Endothelial cell of hepatic sinusoid (primary cell): ENCODE measurements around the gene CYP3A5.
"Not testable (repeated sequence)": the region's sequence is repeated elsewhere in the genome, so short reads cannot be mapped to it uniquely, and the experiment has no call there.

Source experiments
- in situ Hi-C: cut with HindIII; loops from 2 replicates; pipeline ENCODE4 v1.10.0; 2017; ENCODE audit warnings: low sequenced_read_pairs

Gene CYP3A5

GRCh38 chr7:99643464-99643863, 36.3 kb downstream of the CYP3A5 start:
- in situ Hi-C loops: no loop called here

GRCh38 chr7:99642027-99642426, 37.8 kb downstream of the CYP3A5 start:
- in situ Hi-C loops: no loop called here

- in situ Hi-C loops: no loop called here
Measured at GRCh38 chr7:99639267-99639666, 40.5 kb downstream of the CYP3A5 start.

- in situ Hi-C loops: no loop called here
Measured at GRCh38 chr7:99638731-99639130, 41.1 kb downstream of the CYP3A5 start.

GRCh38 chr7:99637414-99637813, 42.4 kb downstream of the CYP3A5 start:
- in situ Hi-C loops: not testable (repeated sequence)

- in situ Hi-C loops: loop anchor here (5.0 kb wide), 1 partner anchor 99 kb away; no protein-coding TSS in a partner anchor
Measured at GRCh38 chr7:99631295-99632109, 48.3 kb downstream of the CYP3A5 start.

GRCh38 chr7:99629643-99630042, 50.2 kb downstream of the CYP3A5 start:
- in situ Hi-C loops: loop anchor here (5.0 kb wide), 1 partner anchor 97 kb away; no protein-coding TSS in a partner anchor

- in situ Hi-C loops: no loop called here
Measured at GRCh38 chr7:99628471-99629465, 51.0 kb downstream of the CYP3A5 start.

- in situ Hi-C loops: no loop called here
Measured at GRCh38 chr7:99627513-99627912, 52.3 kb downstream of the CYP3A5 start.

GRCh38 chr7:99626661-99627060, 53.1 kb downstream of the CYP3A5 start:
- in situ Hi-C loops: no loop called here

GRCh38 chr7:99625961-99626360, 53.8 kb downstream of the CYP3A5 start:
- in situ Hi-C loops: no loop called here

GRCh38 chr7:99625321-99625720, 54.5 kb downstream of the CYP3A5 start:
- in situ Hi-C loops: no loop called here

- in situ Hi-C loops: no loop called here
Measured at GRCh38 chr7:99624484-99624883, 55.3 kb downstream of the CYP3A5 start.

GRCh38 chr7:99623702-99624447, 55.9 kb downstream of the CYP3A5 start:
- in situ Hi-C loops: no loop called here

GRCh38 chr7:99623091-99623693, 56.6 kb downstream of the CYP3A5 start:
- in situ Hi-C loops: no loop called here

GRCh38 chr7:99622596-99622995, 57.2 kb downstream of the CYP3A5 start:
- in situ Hi-C loops: no loop called here

- in situ Hi-C loops: no loop called here
Measured at GRCh38 chr7:99621271-99621670, 58.5 kb downstream of the CYP3A5 start.

GRCh38 chr7:99619571-99620130, 60.1 kb downstream of the CYP3A5 start:
- in situ Hi-C loops: no loop called here

- in situ Hi-C loops: no loop called here
Measured at GRCh38 chr7:99618726-99619125, 61.1 kb downstream of the CYP3A5 start.

- in situ Hi-C loops: no loop called here
Measured at GRCh38 chr7:99617192-99617781, 62.5 kb downstream of the CYP3A5 start.
